ENCODE data around the gene LRRC8D. TPM values are rescaled to one million over a fixed set of nuclear protein-coding genes. Genes with fewer than 3 reads are reported as not detected.

LRRC8D gene
- total and polyA plus RNA-seq, 9 of the 15 experiments (the other 6 are each of a cell fraction or from before 2014, with no cell fraction given): 3.4 to 53.9 (median 15.9) TPM

GRCh38 chr1:89931964-89932363 lies 111.1 kb downstream of the LRRC8D start:
- WGBS (ENCODE audit: insufficient coverage, low coverage, missing lambda C conversion rate): 96% methylated on average over 4 of the region's 4 CpGs
- H3K9me1 ChIP-seq (ENCODE audit: control insufficient read depth, insufficient read depth, low read length): no peaks in the 10 kb centered on the region
- TF ChIP-seq HMG20A (CRISPR knock-in tag; conservative IDR thresholded peaks at IDR 0.05) (no peak), SMAD3 (CRISPR knock-in tag; conservative IDR thresholded peaks at IDR 0.05) (no peak), ID3 (CRISPR knock-in tag; IDR thresholded peaks at IDR 0.05) (no peak), ID3 (tag; IDR thresholded peaks at IDR 0.05) (no peak), NR2C2 (CRISPR knock-in tag; IDR thresholded peaks at IDR 0.05) (no peak), NR2C2 (tag; IDR thresholded peaks at IDR 0.05) (no peak), FOXP4 (CRISPR knock-in tag; IDR thresholded peaks at IDR 0.05; ENCODE audit: borderline replicate concordance) (no peak), TCF3 (CRISPR knock-in tag; IDR thresholded peaks at IDR 0.05) (no peak), TBP (optimal IDR thresholded peaks at IDR 0.05; ENCODE audit: low read depth, low read length) (no peak), TAF7 (tag; IDR thresholded peaks at IDR 0.05) (no peak), KLF16 (IDR thresholded peaks at IDR 0.05) (no peak), PHTF2 (CRISPR knock-in tag; IDR thresholded peaks at IDR 0.05) (no peak), MAZ (CRISPR knock-in tag; conservative IDR thresholded peaks at IDR 0.05 in 1 of 2, IDR thresholded peaks at IDR 0.05 in 1 of 2) (no peak), ARHGAP35 (IDR thresholded peaks at IDR 0.05; ENCODE audit: partially characterized antibody) (no peak), ZNF561 (CRISPR knock-in tag; conservative IDR thresholded peaks at IDR 0.05) (no peak), KLF13 (tag; IDR thresholded peaks at IDR 0.05; ENCODE audit: borderline replicate concordance, low read depth) (no peak), SRSF7 (optimal IDR thresholded peaks at IDR 0.05; ENCODE audit: low read depth, low read length) (no peak), NR1H2 (CRISPR knock-in tag; IDR thresholded peaks at IDR 0.05) (no peak), ZSCAN29 (IDR thresholded peaks at IDR 0.05) (no peak), ZEB2 (IDR thresholded peaks at IDR 0.05) (no peak)
- intact Hi-C loops (cut with micrococcal nuclease) (no loop called here), in situ Hi-C loops (cut with MboI) (no loop called here)
- no peak overlapping the region for H3K9ac ChIP-seq (ENCODE audit: insufficient read depth in 1 of 2, low read depth in 2 of 2, low read length in 2 of 2)
- CTCF ChIA-PET (ENCODE audit: low intra/inter-chr PET ratio): no interaction called here
- H3K4me1 ChIP-seq (replicated peaks in 1 of 2; ENCODE audit: control insufficient read depth in 2 of 2, insufficient read depth in 2 of 2, low read length in 2 of 2): peaks cover 3 to 26% of the 10 kb centered on the region in 2 experiments; a peak in 4 of 5 replicates
- no peak overlapping the region for H3K4me2 ChIP-seq (ENCODE audit: insufficient read depth, low read length)
- H2AFZ ChIP-seq (ENCODE audit: low read depth, low read length): no peak overlapping the region
- FAIRE-seq (no peak), DNase-seq (ENCODE audit: extremely low read depth in 1 of 4, low spot score in 3 of 4) (no peak), ATAC-seq (no peak)
- peaks cover 47% of the 10 kb centered on the region for H3K36me3 ChIP-seq (ENCODE audit: control insufficient read depth, insufficient read depth, low read length)
- H3K4me3 ChIP-seq: no peak overlapping the region
- no peak overlapping the region for H3K27ac ChIP-seq (ENCODE audit: extremely low read depth, low read depth, low read length)
- H3K79me2 ChIP-seq (ENCODE audit: control insufficient read depth, insufficient read depth, low read length): peaks cover 3% of the 10 kb centered on the region; the same call in 1 of the 3 replicates
- H4K20me1 ChIP-seq (replicated peaks; ENCODE audit: control insufficient read depth, insufficient read depth, low read length): no peaks in the 10 kb centered on the region
- no peaks in the 10 kb centered on the region for H3K9me3 ChIP-seq (replicated peaks; ENCODE audit: control insufficient read depth, insufficient read depth, low read depth, low read length)
- no peaks in the 10 kb centered on the region for H3K27me3 ChIP-seq (ENCODE audit: control insufficient read depth in 2 of 2, insufficient read depth in 2 of 2, low read length in 2 of 2)
- BruUV-seq (replicated peaks): no TSS peak
- POLR2A ChIA-PET: no interaction called here
